HepG2 (cell line): ENCODE results near the gene FAM24B. TPM values are rescaled to one million over a fixed set of nuclear protein-coding genes. Genes with fewer than 3 reads are reported as not detected.

ENCODE experiments used
- ATF4 ChIP-seq, 2 experiments: fragments of 450-650 bp in 1 of 2; sonication (generic) in 1 of 2; formaldehyde crosslinking; IDR thresholded peaks; 2 replicates each; pipeline versions ENCODE4 v1.5.0 to v1.8.0; 2020 to 2022; ENCODE audit warnings: mild to moderate bottlenecking in 1 of 2, missing genetic modification reagents in 1 of 2
- ATF5 ChIP-seq: sonication (generic); formaldehyde crosslinking; IDR thresholded peaks from 2 replicates; pipeline ENCODE4 v1.4.0; 2020; ENCODE audit warnings: mild to moderate bottlenecking, low read depth, missing genetic modification reagents
- GFI1 ChIP-seq: sonication (generic); formaldehyde crosslinking; IDR thresholded peaks from 2 replicates; pipeline ENCODE4 v1.5.0; 2020; ENCODE audit warnings: missing genetic modification reagents, mild to moderate bottlenecking, borderline replicate concordance
- IRF9 ChIP-seq: sonication (generic); formaldehyde crosslinking; IDR thresholded peaks from 2 replicates; pipeline ENCODE4 v1.8.0; 2022; ENCODE audit warnings: missing genetic modification reagents, mild to moderate bottlenecking, borderline replicate concordance
- MATR3 ChIP-seq: sonication (generic); formaldehyde crosslinking; IDR thresholded peaks from 2 replicates; pipeline ENCODE4 v1.4.0; 2020; ENCODE audit warnings: missing genetic modification reagents
- MYC ChIP-seq: sonication (generic); formaldehyde crosslinking; IDR thresholded peaks from 2 replicates; pipeline ENCODE4 v1.9.0; 2021; ENCODE audit warnings: missing genetic modification reagents, borderline replicate concordance
- NCOA2 ChIP-seq: sonication (generic); formaldehyde crosslinking; IDR thresholded peaks from 2 replicates; pipeline ENCODE4 v1.8.0; 2022; ENCODE audit warnings: inconsistent platforms
- PAF1 ChIP-seq: IDR thresholded peaks from 2 replicates; pipeline ENCODE4 v1.6.1; 2016; ENCODE audit warnings: missing genetic modification reagents, missing compliant biosample characterization
- POGK ChIP-seq: sonication (generic); formaldehyde crosslinking; conservative IDR thresholded peaks from 2 replicates; pipeline ENCODE4 v1.8.0; 2022; ENCODE audit warnings: mild to moderate bottlenecking, moderate library complexity, missing genetic modification reagents
- REL ChIP-seq: sonication (generic); formaldehyde crosslinking; conservative IDR thresholded peaks from 2 replicates; pipeline ENCODE4 v1.8.0; 2022; ENCODE audit warnings: mild to moderate bottlenecking, missing genetic modification reagents, moderate library complexity
- REPIN1 ChIP-seq: sonication (generic); formaldehyde crosslinking; IDR thresholded peaks from 2 replicates; pipeline ENCODE4 v1.8.0; 2022; ENCODE audit warnings: missing genetic modification reagents, low read depth, mild to moderate bottlenecking, borderline replicate concordance
- TAF15 ChIP-seq: fragments of 200-400 bp; formaldehyde crosslinking; IDR thresholded peaks from one replicate; pipeline ENCODE4 v1.6.1; 2018; ENCODE audit warnings: mild to moderate bottlenecking, low read depth, low read length; ENCODE audit not compliant: poor library complexity, severe bottlenecking
- TFDP2 ChIP-seq: sonication (generic); formaldehyde crosslinking; IDR thresholded peaks from 2 replicates; pipeline ENCODE4 v1.4.0; 2020; ENCODE audit warnings: missing genetic modification reagents
- UBTF ChIP-seq: sonication (generic); formaldehyde crosslinking; IDR thresholded peaks from 2 replicates; pipeline ENCODE4 v1.4.0; 2020; ENCODE audit warnings: mild to moderate bottlenecking, missing genetic modification reagents
- ZFP90 ChIP-seq: sonication (generic); formaldehyde crosslinking; IDR thresholded peaks from 2 replicates; pipeline ENCODE4 v1.8.0; 2022; ENCODE audit warnings: missing genetic modification reagents, mild to moderate bottlenecking, inconsistent platforms, borderline replicate concordance
- ZNF33B ChIP-seq: sonication (generic); formaldehyde crosslinking; IDR thresholded peaks from 2 replicates; pipeline ENCODE4 v1.5.1; 2020; ENCODE audit warnings: mild to moderate bottlenecking, missing genetic modification reagents
- ZNF574 ChIP-seq: sonication (generic); formaldehyde crosslinking; IDR thresholded peaks from 2 replicates; pipeline ENCODE4 v1.4.0; 2020; ENCODE audit warnings: missing genetic modification reagents
- polyA plus RNA-seq, 8 experiments: library from polyadenylated mRNA; depleted of rRNA in 3 of 8; stranded (reverse) in 7 of 8; unstranded in 1 of 8; fragments of >200 nt; fragmentation: Illumina TruSeq in 4 of 8; extraction: Trizol in 4 of 8; gene quantifications; 2 replicates each; pipeline versions ENCODE4 v1.2.1 to v1.2.3, GENCODE V29; 2011 to 2016; ENCODE audit warnings: low read depth in 4 of 8, missing spikeins in 1 of 8, mixed read lengths in 1 of 8; ENCODE audit not compliant: insufficient read depth in 1 of 8
- total RNA-seq, 5 experiments: library from RNA; depleted of rRNA; stranded (reverse); fragments of >200 nt; fragmentation: Illumina TruSeq; extraction: Trizol; gene quantifications; 2 replicates each; pipeline ENCODE4 v1.2.3, GENCODE V29; 2016; ENCODE audit warnings: low read depth in 1 of 5

Gene FAM24B
- total and polyA plus RNA-seq, 2 of the 13 experiments (the other 11 are each of a cell fraction or from before 2014, with no cell fraction given), result 1.9 to 3.0 TPM

GRCh38 chr10:122911889-122912484, 32.6 kb upstream of the FAM24B start (continued):
- peak; percentile 99 for TF ChIP-seq REL (CRISPR knock-in tag)
- TF ChIP-seq NCOA2 (CRISPR knock-in tag), result peak; percentile 97
- TF ChIP-seq UBTF, result peak; percentile 53
- TF ChIP-seq TAF15, result no peak
- peak; percentile 92 for TF ChIP-seq TFDP2 (CRISPR knock-in tag)
- peak; percentile 92 for TF ChIP-seq GFI1 (CRISPR knock-in tag)
- TF ChIP-seq ZFP90 (CRISPR knock-in tag), result peak; percentile 100
- TF ChIP-seq IRF9 (CRISPR knock-in tag), result peak; percentile 100
- TF ChIP-seq ZNF33B, result peak; percentile 99
- TF ChIP-seq ZNF574 (CRISPR knock-in tag), result peak; percentile 97
- TF ChIP-seq ATF4 (CRISPR knock-in tag; IDR thresholded peaks at IDR 0.05), result peak in 1 of 2 experiments; percentile 90; a peak in 2 of 4 replicates
- TF ChIP-seq MATR3, result no peak
- TF ChIP-seq PAF1 (CRISPR knock-in tag), result peak; percentile 95
- peak; percentile 99 for TF ChIP-seq POGK (CRISPR knock-in tag)
- peak; percentile 99 for TF ChIP-seq REPIN1 (CRISPR knock-in tag)
- peak; percentile 100 for TF ChIP-seq ATF5 (CRISPR knock-in tag)
- TF ChIP-seq MYC (CRISPR knock-in tag), result peak; percentile 93
